Kidney (tissue), 14 donors: ENCODE results near the gene NUP214. TPM values are rescaled to one million over a fixed set of nuclear protein-coding genes. Genes with fewer than 3 reads are reported as not detected.
"Not testable (repeated sequence)": the region's sequence is repeated elsewhere in the genome, so short reads cannot be mapped to it uniquely, and the experiment has no call there.

Experiments used
- DNase-seq, 5 donors: peaks; one replicate each; pipeline ENCODE4 v3.0.0-alpha.2; 2013 to 2020
- FAIRE-seq: peaks from 2 replicates; lab custom pipeline; 2012; peaks lifted over from hg19 to GRCh38; lab: Jason Lieb, UNC
- H3K27ac ChIP-seq, 2 donors: one replicate each; pipeline ENCODE4 v1.7.0; 2013; ENCODE audit warnings: low read depth in 2 of 2, low read length in 2 of 2, inconsistent platforms in 1 of 2
- H3K27me3 ChIP-seq: one replicate; pipeline ENCODE4 v1.7.1; 2013; ENCODE audit warnings: low read length, inconsistent platforms; ENCODE audit not compliant: control insufficient read depth, insufficient read depth
- H3K36me3 ChIP-seq, 3 donors: one replicate each; pipeline versions ENCODE4 v1.7.0 to v1.7.1; 2013; ENCODE audit warnings: low read length in 3 of 3, control low read depth in 1 of 3, inconsistent platforms in 1 of 3; ENCODE audit not compliant: insufficient read depth in 3 of 3, control insufficient read depth in 2 of 3
- H3K4me1 ChIP-seq, 3 donors: one replicate each; pipeline versions ENCODE4 v1.7.0 to v1.7.1; 2013; ENCODE audit warnings: low read length in 3 of 3, inconsistent platforms in 1 of 3, low read depth in 1 of 3; ENCODE audit not compliant: control insufficient read depth in 2 of 3, insufficient read depth in 2 of 3
- H3K4me3 ChIP-seq, 3 donors: one replicate each; pipeline versions ENCODE4 v1.7.0 to v1.8.1; 2013; ENCODE audit warnings: low read length in 3 of 3, control low read depth in 1 of 3, inconsistent platforms in 1 of 3
- H3K9ac ChIP-seq, 3 donors: one replicate each; pipeline versions ENCODE4 v1.7.0 to v1.7.1; 2013; ENCODE audit warnings: low read length in 3 of 3, control low read depth in 1 of 3, inconsistent platforms in 1 of 3
- H3K9me3 ChIP-seq, 3 donors: one replicate each; pipeline versions ENCODE4 v1.7.0 to v1.7.1; 2013; ENCODE audit warnings: low read length in 3 of 3, control low read depth in 1 of 3, inconsistent platforms in 1 of 3; ENCODE audit not compliant: control insufficient read depth in 2 of 3, insufficient read depth in 1 of 3
- intact Hi-C: fragments of 100-400 bp; cut with DNase I; formaldehyde crosslinking; loops from one replicate; pipeline ENCODE4 v1.11.1; 2022
- polyA plus RNA-seq: library from polyadenylated mRNA; stranded (reverse); fragments of 350-450 nt; fragmentation: Illumina TruSeq; extraction: RNeasy Lipid Tissue Mini Kit (QIAGEN cat#74804); gene quantifications from one replicate; pipeline ENCODE4 v1.2.3, GENCODE V29; 2014; ENCODE audit warnings: low read depth, low replicate concordance; ENCODE audit not compliant: insufficient read depth
- total RNA-seq: library from RNA; stranded (reverse); fragmentation: NEBNext Ultra II Directional; extraction: Animal tissue kit (Norgen Biotek cat#: 25700); gene quantifications from one replicate; pipeline ENCODE4 v1.2.1, GENCODE V29; 2021
- TF ChIP-seq, protein P1 (sequence below): IDR thresholded peaks from 3 replicates; pipeline ENCODE4 v1.5.1; 2012; ENCODE audit warnings: mild to moderate bottlenecking, moderate library complexity, borderline replicate concordance; ENCODE audit not compliant: insufficient read depth; ENCODE audit errors: extremely low read depth
- donor health status: control.
- donor health status: control.
- donor health status: control.
- donor health status: control.
- donor health status: control.
- donor health status: DM: yes; HTN: yes; CAD: no.
- donor health status: Normal renal cell carcinoma (clear cell type).

Gene NUP214
- total and polyA plus RNA-seq, 2 donors from 2014 or later: 28.4 to 75.3 TPM

DNA sequence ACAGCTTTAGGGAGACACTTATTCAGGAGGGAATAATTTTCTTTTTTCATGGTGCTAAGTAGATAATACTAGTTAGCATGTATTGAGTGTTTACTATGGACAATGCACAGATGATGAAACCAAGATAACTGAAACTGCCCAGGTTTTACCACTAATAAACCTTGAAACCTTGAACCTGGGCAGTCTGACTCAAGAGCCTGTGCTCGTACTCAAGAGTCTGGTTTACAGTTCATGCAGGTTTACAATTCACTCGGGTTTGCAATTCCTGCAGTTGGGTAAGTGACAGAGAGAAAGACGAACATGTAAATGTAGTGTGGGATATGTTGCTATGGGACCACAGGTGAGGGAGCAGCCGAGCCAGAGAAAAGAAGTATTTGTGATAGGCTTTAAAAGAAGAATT is 28.2 kb downstream of the NUP214 start:
- peaks cover 15 to 35% (median 32%) of the 10 kb centered on the region in 3 donors for H3K36me3 ChIP-seq
- no peak overlapping the region for H3K9ac ChIP-seq
- H3K9me3 ChIP-seq: no peaks in the 10 kb centered on the region
- DNase-seq (no peak), FAIRE-seq (no peak)
- H3K27me3 ChIP-seq: no peaks in the 10 kb centered on the region
- H3K4me3 ChIP-seq: no peak overlapping the region
- no peaks in the 10 kb centered on the region for H3K4me1 ChIP-seq
- intact Hi-C loops: no loop called here
- TF ChIP-seq, protein P1, sequence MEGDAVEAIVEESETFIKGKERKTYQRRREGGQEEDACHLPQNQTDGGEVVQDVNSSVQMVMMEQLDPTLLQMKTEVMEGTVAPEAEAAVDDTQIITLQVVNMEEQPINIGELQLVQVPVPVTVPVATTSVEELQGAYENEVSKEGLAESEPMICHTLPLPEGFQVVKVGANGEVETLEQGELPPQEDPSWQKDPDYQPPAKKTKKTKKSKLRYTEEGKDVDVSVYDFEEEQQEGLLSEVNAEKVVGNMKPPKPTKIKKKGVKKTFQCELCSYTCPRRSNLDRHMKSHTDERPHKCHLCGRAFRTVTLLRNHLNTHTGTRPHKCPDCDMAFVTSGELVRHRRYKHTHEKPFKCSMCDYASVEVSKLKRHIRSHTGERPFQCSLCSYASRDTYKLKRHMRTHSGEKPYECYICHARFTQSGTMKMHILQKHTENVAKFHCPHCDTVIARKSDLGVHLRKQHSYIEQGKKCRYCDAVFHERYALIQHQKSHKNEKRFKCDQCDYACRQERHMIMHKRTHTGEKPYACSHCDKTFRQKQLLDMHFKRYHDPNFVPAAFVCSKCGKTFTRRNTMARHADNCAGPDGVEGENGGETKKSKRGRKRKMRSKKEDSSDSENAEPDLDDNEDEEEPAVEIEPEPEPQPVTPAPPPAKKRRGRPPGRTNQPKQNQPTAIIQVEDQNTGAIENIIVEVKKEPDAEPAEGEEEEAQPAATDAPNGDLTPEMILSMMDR: no peak
- no peak overlapping the region for H3K27ac ChIP-seq

DNA sequence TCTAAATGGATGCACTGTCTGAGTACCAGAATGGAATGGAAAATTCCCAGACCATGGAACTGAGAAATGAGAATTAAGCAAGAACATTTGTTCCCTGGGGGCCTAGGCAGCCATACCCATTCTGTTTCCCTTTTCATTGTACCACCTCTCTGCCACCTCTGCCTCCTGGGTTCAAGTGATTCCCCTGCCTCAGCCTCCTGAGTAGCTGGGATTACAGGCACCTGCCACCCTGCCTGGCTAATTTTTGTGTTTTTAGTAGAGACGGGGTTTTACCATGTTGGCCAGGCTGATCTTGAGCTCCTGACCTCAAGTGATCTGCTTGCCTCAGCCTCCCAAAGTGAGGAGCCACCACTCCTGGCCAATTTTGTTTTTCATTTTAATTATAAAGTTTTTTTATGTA is 33.3 kb downstream of the NUP214 start:
- H3K27ac ChIP-seq, H3K4me1 ChIP-seq, H3K9me3 ChIP-seq, intact Hi-C loops, DNase-seq, H3K9ac ChIP-seq, FAIRE-seq, H3K27me3 ChIP-seq, H3K4me3 ChIP-seq: not testable (repeated sequence)
- peaks cover 11 to 37% (median 21%) of the 10 kb centered on the region in 3 donors for H3K36me3 ChIP-seq

DNA sequence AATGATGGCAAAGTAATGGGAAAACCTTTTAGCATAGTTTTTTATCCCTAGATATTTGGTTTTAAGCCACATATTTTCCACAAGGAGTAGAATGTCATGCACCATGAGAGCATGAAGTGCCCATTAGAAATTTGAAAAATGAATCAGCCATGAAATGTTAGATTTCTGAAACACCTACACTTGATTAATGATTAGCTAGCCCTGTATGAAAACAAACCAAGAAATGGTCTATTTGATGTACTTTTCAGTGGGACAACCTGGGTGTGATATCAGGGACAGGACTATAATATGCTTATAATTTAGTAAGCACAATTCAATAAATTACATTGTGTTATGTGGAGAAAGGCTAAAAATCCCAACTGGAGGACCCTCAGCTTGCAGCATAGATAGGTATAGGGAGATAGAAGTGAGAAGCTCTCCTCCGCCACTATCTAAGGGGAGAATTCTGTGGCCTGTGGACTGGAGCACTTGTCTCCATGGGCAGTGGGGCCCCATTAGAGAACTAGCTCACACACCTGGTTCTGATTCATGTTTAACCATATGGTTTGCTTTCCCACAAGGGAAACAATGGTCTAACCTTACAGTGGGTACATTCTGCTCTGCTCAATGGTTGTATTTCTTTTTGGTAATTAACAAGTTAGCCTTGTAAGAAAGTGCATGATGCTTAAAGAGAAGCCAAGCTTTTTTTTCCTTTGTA is 35.2 kb downstream of the NUP214 start:
- intact Hi-C loops: no loop called here
- Histone ChIP-seq H3K4me1 (no peaks in the 10 kb centered on the region), H3K27me3 (no peaks in the 10 kb centered on the region), H3K4me3 (no peak overlapping the region), H3K27ac (no peak overlapping the region), H3K36me3 (peaks cover 9 to 40% (median 20%) of the 10 kb centered on the region in 3 donors), H3K9me3 (no peaks in the 10 kb centered on the region), H3K9ac (no peak overlapping the region)
- DNase-seq: no peak
- no peak for FAIRE-seq
- TF ChIP-seq, protein P1: no peak

DNA sequence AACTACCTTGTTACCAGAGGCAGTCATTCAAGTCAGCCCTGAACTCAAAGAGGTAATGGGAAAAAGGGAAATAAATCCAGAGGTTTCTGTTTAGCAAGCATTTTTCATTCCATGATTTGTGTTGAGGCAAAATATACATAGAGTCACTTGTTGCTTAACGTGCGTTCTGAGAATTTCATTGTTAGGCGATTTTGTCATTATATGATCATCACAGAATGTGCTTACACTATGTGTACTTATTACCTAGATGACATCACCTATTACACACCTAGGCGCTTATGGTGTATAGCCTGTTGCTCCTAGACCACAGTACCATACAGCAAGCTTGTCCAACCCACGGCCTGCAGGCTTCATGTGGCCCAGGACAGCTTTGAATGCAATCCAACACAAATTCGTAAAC is 36.2 kb downstream of the NUP214 start:
- no peak overlapping the region for H3K9ac ChIP-seq
- no peaks in the 10 kb centered on the region for H3K4me1 ChIP-seq

More for the DNA sequence above, 36.2 kb downstream of the NUP214 start:
- H3K4me3 ChIP-seq: no peak overlapping the region
- H3K36me3 ChIP-seq: peaks cover 9 to 48% (median 20%) of the 10 kb centered on the region in 3 donors
- FAIRE-seq (no peak), DNase-seq (no peak)
- H3K27ac ChIP-seq: no peak overlapping the region
- no peaks in the 10 kb centered on the region for H3K9me3 ChIP-seq
- TF ChIP-seq, protein P1: no peak
- no peaks in the 10 kb centered on the region for H3K27me3 ChIP-seq
- intact Hi-C loops: no loop called here
